ENCODE results near the gene KRTAP10-10. TPM values are rescaled to one million over a fixed set of nuclear protein-coding genes. Genes with fewer than 3 reads are reported as not detected.
"Not testable (repeated sequence)": the region's sequence is repeated elsewhere in the genome, so short reads cannot be mapped to it uniquely, and the experiment has no call there.

KRTAP10-10 gene, protein sequence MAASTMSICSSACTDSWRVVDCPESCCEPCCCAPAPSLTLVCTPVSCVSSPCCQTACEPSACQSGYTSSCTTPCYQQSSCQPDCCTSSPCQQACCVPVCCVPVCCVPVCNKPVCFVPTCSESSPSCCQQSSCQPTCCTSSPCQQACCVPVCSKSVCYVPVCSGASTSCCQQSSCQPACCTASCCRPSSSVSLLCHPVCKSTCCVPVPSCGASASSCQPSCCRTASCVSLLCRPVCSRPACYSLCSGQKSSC
- not detected in 2 replicates for polyA plus RNA-seq (2014; cell fraction: cytosol; rRNA removed)
- polyA plus RNA-seq (2014; cell fraction: nucleus; rRNA removed): not detected in 2 replicates

DNA sequence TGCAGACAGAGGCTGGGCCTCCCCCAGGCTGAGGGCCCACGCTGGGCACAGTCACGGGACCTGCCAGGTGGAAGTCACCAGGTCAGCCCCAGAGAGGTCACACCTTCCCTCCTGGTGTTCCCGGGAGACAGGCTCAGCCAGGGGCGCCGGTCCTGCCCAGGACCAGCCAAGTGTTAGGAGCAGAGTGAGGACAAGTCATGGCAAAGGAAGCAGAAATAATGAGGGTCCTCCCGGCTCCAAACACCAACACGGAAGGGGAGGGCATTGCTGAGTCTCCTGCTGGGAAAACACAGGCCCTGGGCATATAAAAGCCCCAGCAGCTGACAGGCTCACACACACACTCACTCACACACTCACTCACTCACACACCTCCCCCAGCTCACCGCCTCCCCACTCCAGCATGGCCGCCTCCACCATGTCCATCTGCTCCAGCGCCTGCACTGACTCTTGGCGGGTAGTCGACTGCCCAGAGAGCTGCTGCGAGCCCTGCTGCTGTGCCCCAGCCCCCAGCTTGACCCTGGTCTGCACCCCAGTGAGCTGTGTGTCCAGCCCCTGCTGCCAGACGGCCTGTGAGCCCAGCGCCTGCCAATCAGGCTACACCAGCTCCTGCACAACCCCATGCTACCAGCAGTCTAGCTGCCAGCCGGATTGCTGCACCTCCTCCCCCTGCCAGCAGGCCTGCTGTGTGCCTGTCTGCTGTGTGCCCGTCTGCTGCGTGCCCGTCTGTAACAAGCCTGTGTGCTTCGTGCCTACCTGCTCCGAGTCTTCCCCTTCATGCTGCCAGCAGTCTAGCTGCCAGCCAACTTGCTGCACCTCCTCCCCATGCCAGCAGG is at the start of gene KRTAP10-10:
Gene KRTAP10-10, plus strand, starts transcription at position 339 of the 833 bp plus-strand sequence. Its CDS starts 62 bp downstream, at position 401.
- no peak for DNase-seq (ENCODE audit: low spot score)

- DNase-seq (ENCODE audit: low spot score): no peak
These were observed 48.1 kb upstream of the KRTAP10-10 start for GRCh38 chr21:44589094-44589493.

DNA sequence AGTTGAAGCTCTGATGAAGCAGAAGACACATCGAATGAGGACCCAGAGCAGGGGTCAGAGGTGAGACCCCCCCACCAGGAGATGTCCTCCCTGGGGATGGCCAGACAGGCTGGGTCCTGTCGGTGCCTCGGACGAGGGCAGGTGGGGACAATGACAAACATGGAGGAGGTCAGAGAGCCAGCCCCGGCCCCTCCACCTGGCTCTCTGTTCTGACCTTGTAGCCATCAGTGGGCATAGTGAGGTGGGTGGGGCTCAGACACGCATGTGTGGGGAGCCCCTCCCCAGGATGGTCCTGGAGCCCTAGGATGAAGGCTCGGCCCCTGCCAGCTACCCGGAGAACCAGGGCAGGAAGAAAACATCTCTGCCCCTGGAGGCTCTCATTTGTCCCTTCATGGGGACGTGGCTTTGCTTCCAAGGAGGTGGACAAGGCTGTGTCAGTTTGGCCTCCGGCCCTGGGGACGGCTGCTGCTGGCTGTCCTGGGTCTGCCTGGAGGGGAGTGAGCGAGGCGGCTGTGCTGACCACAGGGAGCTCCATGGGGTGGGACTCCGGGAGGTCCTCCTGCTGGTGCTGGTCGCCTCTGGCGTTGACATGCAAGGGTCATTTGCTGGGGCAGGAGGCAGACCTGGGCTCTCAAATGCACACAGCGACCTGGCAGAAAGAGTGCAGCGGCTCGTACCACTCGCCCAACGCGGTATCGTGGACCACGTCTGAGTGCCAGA is 47.4 kb upstream of the KRTAP10-10 start:
- no peak for DNase-seq (ENCODE audit: low spot score)

- DNase-seq (ENCODE audit: low spot score): no peak
These were observed 46.8 kb upstream of the KRTAP10-10 start for GRCh38 chr21:44590311-44590721.

- DNase-seq (ENCODE audit: low spot score): not testable (repeated sequence)
These were observed 46.0 kb upstream of the KRTAP10-10 start for GRCh38 chr21:44590897-44591800.

- DNase-seq (ENCODE audit: low spot score): not testable (repeated sequence)
These were observed 45.4 kb upstream of the KRTAP10-10 start for GRCh38 chr21:44591801-44592130.

- DNase-seq (ENCODE audit: low spot score): no peak
These were observed 44.5 kb upstream of the KRTAP10-10 start, which contains the start of gene KRTAP10-6 for GRCh38 chr21:44592446-44593311. KRTAP10-6 (minus strand) TSS chr21:44592505; CDS start chr21:44592484, 21 bp downstream.

GRCh38 chr21:44593598-44594405 is 43.4 kb upstream of the KRTAP10-10 start:
- no peak for DNase-seq (ENCODE audit: low spot score)

- DNase-seq (ENCODE audit: low spot score): no peak
These were observed 42.7 kb upstream of the KRTAP10-10 start for GRCh38 chr21:44594406-44594916.

DNA sequence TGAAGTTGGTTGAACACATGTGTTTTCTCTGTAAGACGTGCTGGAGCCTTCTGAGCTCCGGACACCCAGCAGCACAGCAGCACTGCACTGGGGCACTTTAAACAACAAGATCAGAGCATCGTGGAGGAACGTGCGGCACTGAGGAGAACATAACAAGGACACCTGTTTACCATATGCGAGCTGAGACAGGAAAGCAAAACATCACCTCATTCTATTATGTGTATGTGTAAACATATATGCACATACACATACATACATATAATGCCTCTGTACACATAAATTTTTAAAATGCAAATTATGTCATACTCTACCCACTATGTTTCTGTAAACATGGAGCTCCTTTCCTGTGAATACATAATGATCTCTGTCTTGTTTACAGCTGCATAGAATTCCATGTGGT is 41.6 kb upstream of the KRTAP10-10 start:
- no peak for DNase-seq (ENCODE audit: low spot score)

DNA sequence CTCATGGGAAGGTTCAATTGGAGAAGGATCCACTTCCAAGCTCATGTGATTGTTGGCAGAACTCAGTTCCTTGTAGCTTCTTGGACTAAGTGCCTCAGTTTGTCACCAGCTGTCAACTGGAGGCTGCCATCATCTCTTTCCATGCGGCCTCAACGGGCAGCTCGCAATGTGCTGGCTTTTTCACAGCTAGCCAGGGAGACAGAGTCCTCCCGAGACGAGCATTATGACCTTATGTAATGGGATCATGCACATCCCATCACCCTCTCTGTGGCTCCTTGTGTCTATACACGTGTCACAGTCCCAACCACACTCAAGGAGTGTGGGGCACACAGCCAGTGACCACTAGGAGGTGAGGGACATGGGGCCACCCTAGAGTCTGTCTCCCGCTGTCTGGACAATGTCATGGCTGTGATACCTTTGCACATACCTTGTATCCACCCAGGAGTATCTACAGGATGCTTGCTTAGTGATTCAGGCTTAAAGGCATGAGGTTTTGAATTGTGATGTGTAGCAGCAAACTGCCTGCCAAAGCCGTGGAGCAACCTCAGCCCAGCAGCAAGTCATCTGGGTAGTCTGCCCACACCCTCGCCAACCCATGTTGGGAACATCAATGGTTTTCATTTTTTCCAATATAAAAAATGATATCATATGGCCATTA is 41.0 kb upstream of the KRTAP10-10 start:
- no peak for DNase-seq (ENCODE audit: low spot score)

DNA sequence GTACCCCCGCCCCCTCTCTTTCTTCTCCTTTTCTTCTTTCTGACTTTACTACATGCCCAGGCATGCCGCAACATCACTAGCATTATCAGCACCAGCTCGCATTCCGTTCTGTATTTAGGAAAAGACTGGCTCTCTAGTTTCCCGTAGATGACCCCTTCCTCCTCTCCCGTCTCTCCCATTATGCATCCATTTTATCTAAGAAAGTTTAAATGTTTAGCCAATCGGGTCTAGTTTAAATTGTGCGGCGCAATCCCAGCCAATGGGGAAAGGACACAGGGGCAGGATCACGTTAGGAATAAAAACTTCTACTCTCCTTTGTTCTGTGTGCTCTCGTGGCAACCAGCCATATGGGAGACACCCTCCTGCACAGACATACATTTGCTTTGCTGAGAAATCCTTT is 39.1 kb upstream of the KRTAP10-10 start:
- DNase-seq (ENCODE audit: low spot score): no peak

- no peak for DNase-seq (ENCODE audit: low spot score)
These were observed 37.7 kb upstream of the KRTAP10-10 start for GRCh38 chr21:44599264-44600029.

DNA sequence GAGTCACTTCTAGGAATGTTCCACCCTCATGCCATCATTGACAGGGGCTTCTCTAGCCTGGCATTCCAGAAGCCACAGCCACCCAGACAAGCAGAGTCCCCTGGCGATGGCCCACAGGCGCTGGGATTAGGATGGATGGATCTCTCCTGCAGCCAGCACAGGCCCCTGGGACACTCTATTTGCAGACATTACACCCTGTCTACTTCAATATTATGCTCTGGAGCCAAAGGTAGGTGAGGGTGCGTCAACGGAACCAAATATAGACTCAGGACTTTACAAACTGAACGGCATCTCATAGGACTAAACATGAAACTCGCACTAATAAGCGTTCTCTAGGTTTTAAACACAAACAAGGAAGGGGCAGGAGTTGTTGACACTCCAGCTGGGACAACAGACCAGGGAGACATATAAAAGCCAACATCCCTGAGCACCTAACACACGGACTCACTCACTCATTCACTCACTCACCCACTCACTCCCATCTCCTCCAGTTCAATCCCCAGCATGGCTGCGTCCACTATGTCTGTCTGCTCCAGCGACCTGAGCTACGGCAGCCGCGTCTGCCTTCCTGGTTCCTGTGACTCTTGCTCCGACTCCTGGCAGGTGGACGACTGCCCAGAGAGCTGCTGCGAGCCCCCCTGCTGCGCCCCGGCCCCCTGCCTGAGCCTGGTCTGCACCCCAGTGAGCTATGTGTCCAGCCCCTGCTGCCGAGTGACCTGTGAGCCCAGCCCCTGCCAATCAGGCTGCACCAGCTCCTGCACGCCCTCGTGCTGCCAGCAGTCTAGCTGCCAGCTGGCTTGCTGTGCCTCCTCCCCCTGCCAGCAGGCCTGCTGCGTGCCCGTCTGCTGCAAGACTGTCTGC is 36.8 kb upstream of the KRTAP10-10 start, which contains the start of gene KRTAP10-7:
Gene KRTAP10-7, plus strand, starts transcription at position 480 of the 861 bp plus-strand sequence. Its CDS starts 25 bp downstream, at position 505.
- DNase-seq (ENCODE audit: low spot score): not testable (repeated sequence)

GRCh38 chr21:44601091-44601490 is 36.1 kb upstream of the KRTAP10-10 start:
- DNase-seq (ENCODE audit: low spot score): not testable (repeated sequence)
